Measurements from ENCODE around the gene MTAP. TPM values are rescaled to one million over a fixed set of nuclear protein-coding genes. Genes with fewer than 3 reads are reported as not detected.

MTAP gene
- 44.1 and 56.9 TPM in 2 replicates for total RNA-seq

DNA sequence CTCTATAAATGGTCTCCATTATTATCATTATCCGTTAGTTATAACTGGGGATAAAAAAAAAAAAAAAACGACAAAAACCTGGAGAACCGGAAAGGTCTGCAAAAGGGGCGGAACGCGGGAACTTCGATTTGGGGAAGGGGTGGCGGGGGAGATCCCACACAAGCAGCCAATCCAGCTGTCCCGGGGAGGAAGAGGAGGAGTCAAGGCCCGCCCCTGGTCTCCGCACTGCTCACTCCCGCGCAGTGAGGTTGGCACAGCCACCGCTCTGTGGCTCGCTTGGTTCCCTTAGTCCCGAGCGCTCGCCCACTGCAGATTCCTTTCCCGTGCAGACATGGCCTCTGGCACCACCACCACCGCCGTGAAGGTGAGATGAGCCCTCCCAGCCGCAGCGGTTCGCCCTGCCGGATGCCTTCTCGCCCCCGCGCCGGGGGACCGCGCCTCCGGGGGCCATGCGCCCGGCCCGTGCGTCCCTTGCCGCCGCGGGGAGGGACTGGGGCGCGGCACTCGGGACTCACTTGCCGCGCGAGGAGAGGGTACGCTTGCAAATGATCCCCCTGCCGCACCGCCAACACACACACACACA is at the start of gene MTAP:
TSS of gene MTAP (plus strand) at position 219 of the 583 bp plus-strand sequence. CDS start at position 332, 113 bp downstream.

Other genes with a start within 250 kb of the MTAP start
- 24.0 and 26.5 TPM in 2 replicates for gene CDKN2A, start 191.8 kb downstream of the MTAP start, total RNA-seq
- 8.8 and 11.7 TPM in 2 replicates for gene CDKN2B-AS1, start 192.2 kb downstream of the MTAP start, total RNA-seq
- gene CDKN2B, start 206.7 kb downstream of the MTAP start, total RNA-seq: 9.2 and 29.1 TPM in 2 replicates

All from subcutaneous preadipocyte (primary cell).